Fibroblast of lung (primary cell): ENCODE measurements around the gene RAB3IP.

Source experiments
- EZH2 ChIP-seq: IDR thresholded peaks from 2 replicates; pipeline ENCODE4 v1.5.1; 2012; ENCODE audit warnings: low read length, control low read depth, mild to moderate bottlenecking; ENCODE audit errors: missing control alignments
- TF ChIP-seq, protein P1 (sequence below), 2 donors: IDR thresholded peaks in 1 of 2; conservative IDR thresholded peaks in 1 of 2; 1 replicate in 1 of 2; 2 replicates in 1 of 2; pipeline ENCODE4 v1.5.1; 2011 to 2012; ENCODE audit warnings: low read length in 2 of 2, control low read depth in 1 of 2, inconsistent platforms in 1 of 2, low read depth in 1 of 2, mild to moderate bottlenecking in 1 of 2

DNA sequence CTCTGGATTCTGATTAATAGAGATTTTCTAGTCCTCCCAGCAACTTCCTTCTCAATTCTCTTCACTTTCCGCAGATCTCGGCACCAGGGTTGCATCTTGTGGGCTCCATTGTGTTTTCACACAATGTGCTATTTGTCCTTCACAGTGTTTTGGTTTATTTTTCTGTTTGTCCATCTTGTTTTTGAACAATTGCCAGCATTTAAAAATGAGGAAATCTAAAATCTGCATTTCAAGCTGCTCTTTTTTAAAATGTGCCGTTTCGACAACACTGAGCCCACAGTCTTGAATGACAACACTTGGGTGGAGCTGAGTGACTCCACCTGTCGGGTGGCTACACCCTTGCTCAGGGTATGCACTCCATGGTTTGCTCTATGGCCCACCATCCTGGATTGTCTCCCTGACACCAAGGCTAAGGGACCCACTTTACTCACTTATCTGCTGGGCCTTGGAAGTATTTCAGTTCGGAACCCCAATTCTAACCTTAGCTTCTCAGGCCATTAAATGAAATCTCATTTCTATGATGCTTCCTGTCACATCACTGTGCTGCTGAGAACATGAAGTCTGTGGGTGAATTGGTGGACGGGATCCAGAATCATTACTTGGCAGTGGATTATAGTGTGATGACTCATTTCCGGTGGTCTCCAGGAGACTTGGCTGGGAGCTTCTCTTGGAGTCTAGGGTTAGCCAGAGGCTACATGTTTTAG, 82.9 kb downstream of the RAB3IP start:
- no peak for TF ChIP-seq EZH2
- TF ChIP-seq, protein P1, sequence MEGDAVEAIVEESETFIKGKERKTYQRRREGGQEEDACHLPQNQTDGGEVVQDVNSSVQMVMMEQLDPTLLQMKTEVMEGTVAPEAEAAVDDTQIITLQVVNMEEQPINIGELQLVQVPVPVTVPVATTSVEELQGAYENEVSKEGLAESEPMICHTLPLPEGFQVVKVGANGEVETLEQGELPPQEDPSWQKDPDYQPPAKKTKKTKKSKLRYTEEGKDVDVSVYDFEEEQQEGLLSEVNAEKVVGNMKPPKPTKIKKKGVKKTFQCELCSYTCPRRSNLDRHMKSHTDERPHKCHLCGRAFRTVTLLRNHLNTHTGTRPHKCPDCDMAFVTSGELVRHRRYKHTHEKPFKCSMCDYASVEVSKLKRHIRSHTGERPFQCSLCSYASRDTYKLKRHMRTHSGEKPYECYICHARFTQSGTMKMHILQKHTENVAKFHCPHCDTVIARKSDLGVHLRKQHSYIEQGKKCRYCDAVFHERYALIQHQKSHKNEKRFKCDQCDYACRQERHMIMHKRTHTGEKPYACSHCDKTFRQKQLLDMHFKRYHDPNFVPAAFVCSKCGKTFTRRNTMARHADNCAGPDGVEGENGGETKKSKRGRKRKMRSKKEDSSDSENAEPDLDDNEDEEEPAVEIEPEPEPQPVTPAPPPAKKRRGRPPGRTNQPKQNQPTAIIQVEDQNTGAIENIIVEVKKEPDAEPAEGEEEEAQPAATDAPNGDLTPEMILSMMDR (conservative IDR thresholded peaks at IDR 0.05 in 1 of 2, IDR thresholded peaks at IDR 0.05 in 1 of 2; ENCODE audit: low read depth in 1 of 2, low read length in 2 of 2) = no peak
